Keratinocyte (primary cell): Measurements from ENCODE around the gene PPP1R1C.

Source experiments
- CTCF ChIP-seq, 3 experiments: IDR thresholded peaks in 1 of 3; conservative IDR thresholded peaks in 1 of 3; optimal IDR thresholded peaks in 1 of 3; 2 replicates in 2 of 3; 3 replicates in 1 of 3; pipeline versions ENCODE3 to v1.5.1; 2011; ENCODE audit warnings: low read length in 3 of 3, mild to moderate bottlenecking in 3 of 3, moderate library complexity in 2 of 3, control low read depth in 1 of 3, inconsistent platforms in 1 of 3; ENCODE audit not compliant: insufficient read depth in 2 of 3; ENCODE audit errors: extremely low read depth in 1 of 3
- EZH2 ChIP-seq: IDR thresholded peaks from one replicate; pipeline ENCODE4 v1.6.1; 2012; ENCODE audit warnings: inconsistent platforms, mild to moderate bottlenecking, low read length, moderate library complexity

GRCh38 chr2:182069416-182069815, 83.8 kb downstream of the PPP1R1C start:
- TF ChIP-seq CTCF (optimal IDR thresholded peaks at IDR 0.05 in 1 of 3, IDR thresholded peaks at IDR 0.05 in 1 of 3, conservative IDR thresholded peaks at IDR 0.05 in 1 of 3; ENCODE audit: extremely low read depth in 1 of 3, insufficient read depth in 2 of 3, low read length in 3 of 3) (no peak), EZH2 (no peak)
